HepG2 (cell line): Measurements from ENCODE around the gene USF1. TPM values are rescaled to one million over a fixed set of nuclear protein-coding genes. Genes with fewer than 3 reads are reported as not detected.
A peak's percentile ranks its signal among the peaks of the same experiment; 100 is the strongest.

Source experiments
- FOXC1 ChIP-seq: sonication (generic); formaldehyde crosslinking; IDR thresholded peaks from 2 replicates; pipeline ENCODE4 v1.8.0; 2022; ENCODE audit warnings: mild to moderate bottlenecking, missing genetic modification reagents, borderline replicate concordance
- HIC2 ChIP-seq: sonication (generic); formaldehyde crosslinking; IDR thresholded peaks from 2 replicates; pipeline ENCODE4 v1.9.0; 2022; ENCODE audit warnings: low read depth, missing genetic modification reagents
- HOXA3 ChIP-seq: sonication (generic); formaldehyde crosslinking; IDR thresholded peaks from 2 replicates; pipeline ENCODE4 v1.5.0; 2020; ENCODE audit warnings: missing genetic modification reagents
- NR2F2 ChIP-seq: IDR thresholded peaks from 2 replicates; pipeline ENCODE4 v1.6.1; 2012; ENCODE audit warnings: low read depth, inconsistent platforms, borderline replicate concordance
- POGZ ChIP-seq: sonication (generic); formaldehyde crosslinking; IDR thresholded peaks from 2 replicates; pipeline ENCODE4 v1.4.0; 2020; ENCODE audit warnings: mild to moderate bottlenecking, missing genetic modification reagents
- RNF2 ChIP-seq: fragments of 450-650 bp; conservative IDR thresholded peaks from 2 replicates; pipeline ENCODE4 v1.6.1; 2016; ENCODE audit warnings: low read depth
- STAT5B ChIP-seq: sonication (generic); formaldehyde crosslinking; IDR thresholded peaks from 2 replicates; pipeline ENCODE4 v1.4.0; 2020; ENCODE audit warnings: missing genetic modification reagents
- ZFX ChIP-seq: sonication (generic); formaldehyde crosslinking; IDR thresholded peaks from 2 replicates; pipeline ENCODE4 v1.4.0; 2020; ENCODE audit warnings: mild to moderate bottlenecking, low read depth, missing genetic modification reagents, moderate library complexity
- ZHX1 ChIP-seq: sonication (generic); formaldehyde crosslinking; IDR thresholded peaks from 2 replicates; pipeline ENCODE4 v1.8.1; 2022; ENCODE audit warnings: low read depth, mild to moderate bottlenecking, missing genetic modification reagents
- ZNF207 ChIP-seq: fragments of 450-650 bp; IDR thresholded peaks from 2 replicates; pipeline ENCODE4 v1.6.1; 2016; ENCODE audit warnings: antibody characterized with exemption, borderline replicate concordance
- ZNF256 ChIP-seq: sonication (generic); formaldehyde crosslinking; conservative IDR thresholded peaks from 2 replicates; pipeline ENCODE4 v1.4.0; 2020; ENCODE audit warnings: missing genetic modification reagents
- ZNF317 ChIP-seq: sonication (generic); formaldehyde crosslinking; IDR thresholded peaks from 2 replicates; pipeline ENCODE4 v1.5.0; 2020; ENCODE audit warnings: mild to moderate bottlenecking, missing genetic modification reagents
- ZNF501 ChIP-seq: sonication (generic); formaldehyde crosslinking; IDR thresholded peaks from 2 replicates; pipeline ENCODE4 v1.5.1; 2020; ENCODE audit warnings: mild to moderate bottlenecking, moderate library complexity, missing genetic modification reagents
- ZNF549 ChIP-seq: sonication (generic); formaldehyde crosslinking; IDR thresholded peaks from 2 replicates; pipeline ENCODE4 v1.5.0; 2020; ENCODE audit warnings: missing genetic modification reagents
- ZNF567 ChIP-seq: sonication (generic); formaldehyde crosslinking; IDR thresholded peaks from 2 replicates; pipeline ENCODE4 v1.8.1; 2023; ENCODE audit warnings: mild to moderate bottlenecking, missing genetic modification reagents, borderline replicate concordance
- ZNF816 ChIP-seq: sonication (generic); formaldehyde crosslinking; IDR thresholded peaks from 2 replicates; pipeline ENCODE4 v1.8.0; 2022; ENCODE audit warnings: missing genetic modification reagents, mild to moderate bottlenecking, borderline replicate concordance
- polyA plus RNA-seq, 8 experiments: library from polyadenylated mRNA; depleted of rRNA in 3 of 8; stranded (reverse) in 7 of 8; unstranded in 1 of 8; fragments of >200 nt; fragmentation: Illumina TruSeq in 4 of 8; extraction: Trizol in 4 of 8; gene quantifications; 2 replicates each; pipeline versions ENCODE4 v1.2.1 to v1.2.3, GENCODE V29; 2011 to 2016; ENCODE audit warnings: low read depth in 4 of 8, missing spikeins in 1 of 8, mixed read lengths in 1 of 8; ENCODE audit not compliant: insufficient read depth in 1 of 8
- total RNA-seq, 5 experiments: library from RNA; depleted of rRNA; stranded (reverse); fragments of >200 nt; fragmentation: Illumina TruSeq; extraction: Trizol; gene quantifications; 2 replicates each; pipeline ENCODE4 v1.2.3, GENCODE V29; 2016; ENCODE audit warnings: low read depth in 1 of 5
- TF ChIP-seq, protein P1 (sequence below): sonication (generic); formaldehyde crosslinking; IDR thresholded peaks from 2 replicates; pipeline ENCODE4 v1.5.0; 2020; ENCODE audit warnings: mild to moderate bottlenecking, missing genetic modification reagents

The USF1 gene
- total and polyA plus RNA-seq, 2 of the 13 experiments (the other 11 are each of a cell fraction or from before 2014, with no cell fraction given): 26.9 to 39.4 TPM

GRCh38 chr1:161045736-161046604 lies at the start of gene USF1 (continued):
- TF ChIP-seq, protein P1, sequence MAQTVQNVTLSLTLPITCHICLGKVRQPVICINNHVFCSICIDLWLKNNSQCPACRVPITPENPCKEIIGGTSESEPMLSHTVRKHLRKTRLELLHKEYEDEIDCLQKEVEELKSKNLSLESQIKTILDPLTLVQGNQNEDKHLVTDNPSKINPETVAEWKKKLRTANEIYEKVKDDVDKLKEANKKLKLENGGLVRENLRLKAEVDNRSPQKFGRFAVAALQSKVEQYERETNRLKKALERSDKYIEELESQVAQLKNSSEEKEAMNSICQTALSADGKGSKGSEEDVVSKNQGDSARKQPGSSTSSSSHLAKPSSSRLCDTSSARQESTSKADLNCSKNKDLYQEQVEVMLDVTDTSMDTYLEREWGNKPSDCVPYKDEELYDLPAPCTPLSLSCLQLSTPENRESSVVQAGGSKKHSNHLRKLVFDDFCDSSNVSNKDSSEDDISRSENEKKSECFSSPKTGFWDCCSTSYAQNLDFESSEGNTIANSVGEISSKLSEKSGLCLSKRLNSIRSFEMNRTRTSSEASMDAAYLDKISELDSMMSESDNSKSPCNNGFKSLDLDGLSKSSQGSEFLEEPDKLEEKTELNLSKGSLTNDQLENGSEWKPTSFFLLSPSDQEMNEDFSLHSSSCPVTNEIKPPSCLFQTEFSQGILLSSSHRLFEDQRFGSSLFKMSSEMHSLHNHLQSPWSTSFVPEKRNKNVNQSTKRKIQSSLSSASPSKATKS (CRISPR knock-in tag): 0 out of 2 replicates have a peak, but pooled peaks have one; percentile 68
- no peak for TF ChIP-seq STAT5B (CRISPR knock-in tag)
- no peak for TF ChIP-seq RNF2
- 0 out of 2 replicates have a peak, but pooled peaks have one; percentile 69 for TF ChIP-seq ZNF567 (CRISPR knock-in tag)
- peak; percentile 84 for TF ChIP-seq POGZ (CRISPR knock-in tag)
- peak; percentile 99 for TF ChIP-seq HOXA3 (CRISPR knock-in tag)
- TF ChIP-seq ZNF816 (CRISPR knock-in tag): no peak
- no peak for TF ChIP-seq HIC2
- peak; percentile 89 for TF ChIP-seq ZFX (CRISPR knock-in tag)
- TF ChIP-seq ZNF501 (CRISPR knock-in tag): peak; percentile 92
- no peak for TF ChIP-seq ZNF207
- peak; percentile 77; the same call in 1 of the 2 replicates for TF ChIP-seq ZNF317
- no peak for TF ChIP-seq ZNF549
- peak; percentile 93; the same call in 1 of the 2 replicates for TF ChIP-seq ZHX1
- 0 out of 2 replicates have a peak, but pooled peaks have one; percentile 6 for TF ChIP-seq NR2F2
- TF ChIP-seq FOXC1 (CRISPR knock-in tag): peak; percentile 75; the same call in 1 of the 2 replicates
- TF ChIP-seq ZNF256: 0 out of 2 replicates have a peak, but pooled peaks have one; percentile 19
